HG03060 (cell line): ENCODE data around the gene GTF3C1.

Experiments used
- ATAC-seq: cut with Tn5 transposase; IDR thresholded peaks from one replicate; pipeline ENCODE4 v1.9.1; 2021; ENCODE audit warnings: low read depth, moderate number of reproducible peaks; ENCODE audit not compliant: unreplicated experiment

The GTF3C1 gene

GRCh38 chr16:27526180-27526579 lies 23.5 kb downstream of the GTF3C1 start:
- ATAC-seq, result no peak

GRCh38 chr16:27522173-27522707 lies 27.5 kb downstream of the GTF3C1 start:
- no peak for ATAC-seq

GRCh38 chr16:27520982-27521673 lies 28.6 kb downstream of the GTF3C1 start:
- ATAC-seq, result no peak

GRCh38 chr16:27518226-27518625 lies 31.5 kb downstream of the GTF3C1 start:
- no peak for ATAC-seq

GRCh38 chr16:27517664-27518063 lies 32.0 kb downstream of the GTF3C1 start:
- ATAC-seq, result no peak

- no peak for ATAC-seq
These were observed 33.3 kb downstream of the GTF3C1 start for GRCh38 chr16:27516365-27516764.

- no peak for ATAC-seq
These were observed 33.8 kb downstream of the GTF3C1 start for GRCh38 chr16:27515874-27516353.

- no peak for ATAC-seq
These were observed 34.9 kb downstream of the GTF3C1 start for GRCh38 chr16:27514806-27515205.

- no peak for ATAC-seq
These were observed 37.9 kb downstream of the GTF3C1 start for GRCh38 chr16:27511657-27512448.

GRCh38 chr16:27508476-27508875 lies 41.2 kb downstream of the GTF3C1 start:
- no peak for ATAC-seq

- no peak for ATAC-seq
These were observed 42.9 kb downstream of the GTF3C1 start for GRCh38 chr16:27506771-27507170.

GRCh38 chr16:27505297-27506236 lies 44.1 kb downstream of the GTF3C1 start:
- no peak for ATAC-seq

GRCh38 chr16:27503662-27504061 lies 46.1 kb downstream of the GTF3C1 start:
- no peak for ATAC-seq

GRCh38 chr16:27500801-27501200 lies 48.9 kb downstream of the GTF3C1 start:
- ATAC-seq, result no peak

GRCh38 chr16:27499659-27500055 lies 50.1 kb downstream of the GTF3C1 start:
- ATAC-seq, result no peak

GRCh38 chr16:27498916-27499658 lies 50.6 kb downstream of the GTF3C1 start:
- no peak for ATAC-seq

GRCh38 chr16:27498031-27498825 lies 51.5 kb downstream of the GTF3C1 start:
- no peak for ATAC-seq

- no peak for ATAC-seq
These were observed 54.5 kb downstream of the GTF3C1 start for GRCh38 chr16:27495191-27495590.

- ATAC-seq, result no peak
These were observed 57.1 kb downstream of the GTF3C1 start for GRCh38 chr16:27492588-27492979.
